HT1080 (cell line): ENCODE measurements around the gene FERMT3. TPM values are rescaled to one million over a fixed set of nuclear protein-coding genes. Genes with fewer than 3 reads are reported as not detected.

Source experiments
- DNase-seq: peaks from one replicate; pipeline ENCODE4 v3.0.0-alpha.2; 2015; ENCODE audit warnings: low read depth
- total RNA-seq: library from RNA; depleted of rRNA; stranded (reverse); fragments of >200 nt; shearing (Covaris generic); gene quantifications from 2 replicates; pipeline ENCODE4 v1.2.3, GENCODE V29; 2014

The FERMT3 gene
- total RNA-seq, 1 experiment from 2014 or later, result 2.0 TPM

DNA sequence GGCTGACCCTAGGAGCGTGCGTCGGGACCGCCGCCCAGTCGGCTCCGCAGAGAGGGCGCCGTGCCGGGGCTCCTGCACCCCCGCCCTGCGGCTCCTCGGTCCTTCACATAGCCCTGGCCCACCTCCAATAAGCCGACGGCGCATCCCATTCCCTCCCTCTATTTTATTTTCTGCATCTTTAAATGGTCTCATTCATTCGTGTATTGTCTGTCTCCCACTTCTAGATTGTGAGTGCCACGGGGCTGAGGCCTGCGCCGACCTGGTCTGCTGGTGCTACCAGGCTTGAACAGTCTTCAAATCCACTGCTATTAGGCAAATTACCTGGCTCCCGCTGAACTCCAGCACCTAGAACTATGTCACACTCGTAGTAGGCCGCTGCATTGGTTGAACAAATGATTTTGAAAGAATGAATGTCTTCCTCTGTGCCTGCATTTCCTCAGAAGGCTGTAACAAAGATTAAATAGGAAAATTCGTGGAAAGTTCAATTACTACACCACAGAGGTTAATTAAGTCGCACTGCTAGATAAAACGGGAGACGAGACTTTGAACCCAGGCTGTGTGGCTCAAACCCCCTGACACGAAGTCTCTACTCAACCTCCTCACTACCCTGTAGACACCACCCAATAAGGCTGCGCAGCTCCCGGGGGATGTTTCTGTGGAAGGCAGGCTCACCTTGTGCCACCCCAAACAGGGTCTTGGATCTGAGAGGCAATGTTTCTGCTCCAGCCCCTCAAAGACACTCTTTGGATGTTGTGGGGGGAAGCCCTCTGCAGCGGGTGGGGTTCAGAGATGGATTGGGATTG, 41.4 kb downstream of the FERMT3 start:
- DNase-seq, result no peak

DNA sequence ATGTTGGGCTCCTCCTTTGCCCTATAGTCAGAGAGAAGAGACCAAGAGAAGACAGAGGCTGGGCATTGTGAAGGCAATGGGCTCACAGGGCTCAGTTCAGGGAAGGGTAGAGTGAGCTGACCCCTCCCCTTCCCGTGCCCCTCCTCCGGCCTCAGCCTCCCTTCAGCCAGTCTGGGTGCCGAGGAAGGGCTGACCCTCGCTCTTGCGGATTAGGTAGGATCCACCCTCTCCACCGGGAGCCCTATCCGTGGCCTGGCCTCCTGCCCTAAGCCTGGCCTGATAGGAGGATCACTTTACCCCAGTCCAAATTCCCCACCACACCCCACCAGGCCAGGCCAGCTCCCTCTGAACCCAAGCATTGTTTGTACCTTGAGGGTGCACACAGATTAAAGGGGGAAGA, 42.1 kb downstream of the FERMT3 start:
- no peak for DNase-seq

DNA sequence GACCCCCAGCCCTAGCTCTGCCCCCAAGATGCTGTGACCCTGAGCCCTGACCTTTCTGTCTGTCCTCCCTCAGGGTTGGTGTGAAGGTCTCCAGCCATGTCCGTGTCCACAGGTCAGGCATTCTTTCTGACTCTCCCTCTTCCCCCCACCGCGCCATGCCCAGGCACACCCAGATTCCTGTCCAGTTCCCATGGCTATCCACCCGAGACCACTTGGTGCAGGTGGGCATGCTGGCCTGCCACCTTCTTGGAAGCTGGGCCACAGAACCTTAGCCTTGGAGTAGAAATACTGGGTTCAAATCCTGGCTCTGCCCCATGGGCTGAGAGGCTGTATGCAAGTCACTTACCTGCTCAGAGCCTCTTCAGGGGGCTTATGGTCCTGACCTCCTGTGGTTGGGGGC, 42.5 kb downstream of the FERMT3 start:
- no peak for DNase-seq

DNA sequence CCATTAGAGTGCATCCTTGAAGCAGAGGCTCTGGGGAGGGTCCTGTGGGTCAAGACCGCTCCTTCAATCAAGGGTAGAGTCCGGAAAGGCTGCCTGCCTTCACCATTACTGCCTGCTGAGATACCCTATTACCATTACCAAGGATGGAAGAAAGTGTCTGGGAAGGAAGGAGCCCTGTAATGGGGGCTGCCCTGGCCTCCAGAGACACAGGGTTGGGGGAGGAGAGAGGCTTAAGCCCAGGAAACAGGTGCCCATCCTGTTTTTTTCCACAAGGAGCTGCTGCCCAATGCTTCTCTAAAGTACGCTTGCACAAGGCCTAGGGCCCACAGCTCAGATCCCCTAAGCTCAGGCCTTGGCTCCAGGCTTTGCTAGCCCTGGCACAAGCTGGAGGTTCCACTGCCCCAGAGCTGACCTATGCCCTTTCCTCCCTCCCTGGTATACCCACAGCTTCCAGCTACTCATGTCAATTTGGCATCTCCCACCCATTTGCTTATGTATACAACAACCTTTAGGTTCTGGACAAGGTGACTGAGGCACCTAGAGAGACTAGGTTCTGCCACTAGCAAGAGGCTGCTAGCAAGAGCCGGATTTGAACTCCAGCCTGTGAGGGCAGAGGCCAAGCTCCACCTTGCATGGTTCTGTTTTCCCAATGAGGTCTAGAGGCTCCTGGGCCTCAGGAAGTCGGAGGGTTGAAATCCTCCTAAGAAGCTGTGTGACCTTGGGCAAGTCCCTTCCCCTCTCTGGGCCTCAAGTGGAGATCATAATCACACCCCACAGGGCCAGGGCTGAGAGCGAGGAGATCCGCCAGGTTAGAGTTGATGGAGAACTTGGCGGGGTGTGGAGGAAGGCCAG, 43.3 kb downstream of the FERMT3 start:
- DNase-seq, result no peak

DNA sequence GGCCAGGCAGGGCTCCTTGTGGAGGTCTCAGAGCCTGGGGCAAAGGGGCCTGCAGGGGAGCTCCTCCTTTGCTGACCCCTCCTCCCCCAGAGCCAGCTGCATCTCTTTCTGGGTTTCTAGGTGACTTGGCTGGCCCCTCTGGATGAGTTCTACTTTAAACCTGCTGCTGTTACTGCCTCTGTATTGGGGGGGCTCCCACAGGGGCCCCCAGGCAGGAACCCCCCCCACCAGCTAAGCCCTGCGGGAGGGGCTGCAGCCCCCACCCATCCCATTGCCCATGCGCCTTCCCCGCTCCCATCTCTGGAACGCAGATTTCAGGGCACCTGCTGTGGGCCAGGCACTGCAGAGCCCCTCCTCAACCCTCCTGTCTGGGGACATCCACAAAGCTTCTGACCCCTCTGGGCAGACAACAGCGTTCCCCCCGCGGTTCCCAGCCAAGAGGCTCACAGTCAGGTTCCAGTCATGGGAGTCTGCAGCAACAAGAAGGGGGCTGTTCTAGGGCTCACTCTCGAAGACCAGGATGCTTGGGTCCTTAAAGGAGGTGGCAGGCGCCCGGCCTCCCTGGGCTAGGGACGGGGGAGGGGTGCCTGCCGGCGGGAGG, 44.0 kb downstream of the FERMT3 start:
- DNase-seq, result no peak

DNA sequence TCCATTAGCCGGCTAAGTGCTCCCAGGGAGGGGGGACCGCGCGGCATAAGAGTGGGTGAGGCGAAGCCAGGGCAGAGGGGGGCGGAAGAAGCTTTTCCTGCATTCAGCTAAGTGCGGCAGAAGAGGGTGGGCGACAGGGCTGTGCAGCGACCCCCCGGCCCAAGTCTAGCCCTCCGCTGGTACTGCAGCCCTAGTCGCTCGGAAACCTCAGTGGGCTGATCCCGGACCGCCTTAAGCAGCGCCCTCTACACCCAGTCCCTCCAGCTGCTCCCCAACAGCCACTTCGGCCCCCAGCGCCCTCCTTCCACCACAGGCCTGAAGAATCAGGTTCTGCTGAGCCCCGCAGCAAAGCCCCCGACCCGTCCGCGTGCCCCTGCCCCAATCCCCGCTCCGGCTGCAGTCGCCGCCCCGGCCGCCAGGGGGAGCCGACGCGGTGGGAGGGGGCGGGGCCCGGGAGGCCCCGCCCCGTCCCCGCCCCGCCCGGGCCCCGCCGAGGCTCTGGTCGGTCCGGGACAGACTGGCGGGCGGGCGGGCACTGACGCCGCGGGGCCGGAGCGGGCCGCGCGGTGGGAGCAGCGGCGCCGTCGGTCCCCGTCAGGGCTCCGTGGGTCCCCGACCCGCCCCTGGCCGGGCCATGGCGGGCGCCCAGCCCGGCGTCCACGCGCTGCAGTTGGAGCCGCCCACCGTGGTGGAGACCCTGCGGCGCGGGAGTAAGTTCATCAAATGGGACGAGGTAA, 44.7 kb downstream of the FERMT3 start, which contains the start of gene PLCB3:
TSS of gene PLCB3 (plus strand) at position 515 of the 737 bp plus-strand sequence. CDS start at position 635, 120 bp downstream.
- DNase-seq, result peak; percentile 23

DNA sequence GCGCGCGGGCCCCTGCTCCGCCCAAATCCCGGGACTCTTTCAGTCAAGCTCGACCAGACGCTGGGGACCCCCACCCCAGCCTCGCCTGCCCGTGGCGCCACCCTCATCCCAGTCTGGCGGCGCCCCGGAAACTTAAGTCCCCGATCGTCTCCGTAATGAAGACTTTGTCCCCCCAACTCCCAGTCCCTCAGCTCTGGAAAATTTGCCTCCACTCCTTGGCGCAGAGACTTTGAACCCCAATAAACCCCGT, 45.2 kb downstream of the FERMT3 start:
- DNase-seq, result peak; percentile 6

DNA sequence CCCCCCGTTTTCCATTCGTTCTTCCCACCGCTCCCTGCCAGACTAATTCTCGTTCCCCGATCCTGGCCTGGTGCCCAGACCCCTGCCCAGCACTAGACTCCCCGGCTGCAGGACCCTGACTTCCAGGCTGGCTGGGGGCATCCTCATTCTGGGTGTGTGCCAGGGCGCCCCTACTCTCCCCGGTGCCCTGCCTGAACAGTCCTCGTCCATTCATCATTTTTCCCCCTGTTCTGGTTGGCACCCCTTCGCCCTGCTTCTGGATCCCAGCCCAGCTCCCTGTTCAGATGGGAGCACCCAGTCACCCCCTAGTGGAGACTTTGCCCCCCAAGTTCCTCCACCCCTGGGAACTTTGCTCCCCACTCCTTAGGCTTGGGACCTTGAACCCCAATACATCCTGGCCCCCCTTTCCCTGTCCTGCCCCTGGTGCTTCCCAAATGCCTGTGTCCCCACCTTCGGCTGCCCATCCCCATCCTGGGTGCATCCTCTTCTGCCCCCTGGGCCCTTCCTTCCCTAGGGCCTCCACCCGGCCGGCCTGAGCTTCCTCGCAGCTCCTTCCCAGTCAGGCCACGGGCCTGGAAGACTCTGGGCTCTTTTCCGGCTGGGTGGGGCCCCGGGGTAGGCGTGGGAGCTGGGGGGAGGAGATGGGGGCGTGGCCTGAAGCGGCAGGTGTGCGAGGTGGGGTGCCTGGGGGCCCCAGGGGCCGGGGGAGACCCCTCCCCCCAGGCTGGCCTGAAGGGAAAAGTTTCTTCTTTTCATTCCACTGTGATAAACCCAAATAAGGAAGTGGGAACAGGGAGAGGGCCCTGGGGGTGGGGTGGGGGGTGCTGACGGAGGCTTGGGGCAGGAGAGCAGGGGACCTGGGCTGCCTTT, 45.7 kb downstream of the FERMT3 start:
- DNase-seq, result peak; percentile 22

DNA sequence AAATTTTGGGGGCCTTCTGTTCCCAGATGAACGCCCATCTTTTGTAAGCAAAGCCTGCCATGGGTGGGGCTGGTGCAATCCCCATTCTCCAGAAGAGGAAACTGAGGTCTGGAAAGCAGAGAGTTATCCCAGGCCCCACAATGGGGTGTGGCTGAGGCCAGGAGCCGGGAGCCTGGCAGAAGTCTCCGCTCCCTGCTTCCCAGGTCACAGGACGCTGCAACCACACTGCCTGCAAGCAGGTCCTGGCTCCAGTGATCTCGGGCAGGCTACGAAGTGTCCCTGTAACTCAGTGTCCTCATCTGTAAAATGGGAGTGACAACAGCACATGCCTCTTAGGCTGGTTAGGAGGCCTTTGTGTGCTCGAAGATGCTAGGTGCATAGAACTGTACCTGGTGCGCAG, 46.5 kb downstream of the FERMT3 start:
- DNase-seq, result no peak

DNA sequence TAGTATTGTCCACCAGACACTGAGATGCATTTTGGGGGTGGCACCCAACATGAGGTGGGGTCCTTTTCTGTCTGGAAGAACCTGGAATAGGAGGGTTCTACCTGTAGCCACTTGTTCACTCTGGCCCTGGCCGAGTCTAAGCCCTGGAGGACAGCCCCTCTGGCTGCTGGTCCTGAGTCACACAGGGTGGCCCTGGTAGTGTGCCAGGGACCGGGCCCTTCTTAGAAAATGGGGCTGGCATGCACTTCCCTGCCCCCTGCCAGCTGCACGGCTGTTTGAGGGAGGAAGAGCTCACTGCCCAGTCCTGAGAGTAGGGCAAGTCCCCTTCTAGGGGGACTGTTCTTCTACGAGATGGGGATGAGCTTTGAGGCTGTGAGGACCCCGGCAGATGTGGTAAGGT, 47.0 kb downstream of the FERMT3 start:
- DNase-seq, result no peak

DNA sequence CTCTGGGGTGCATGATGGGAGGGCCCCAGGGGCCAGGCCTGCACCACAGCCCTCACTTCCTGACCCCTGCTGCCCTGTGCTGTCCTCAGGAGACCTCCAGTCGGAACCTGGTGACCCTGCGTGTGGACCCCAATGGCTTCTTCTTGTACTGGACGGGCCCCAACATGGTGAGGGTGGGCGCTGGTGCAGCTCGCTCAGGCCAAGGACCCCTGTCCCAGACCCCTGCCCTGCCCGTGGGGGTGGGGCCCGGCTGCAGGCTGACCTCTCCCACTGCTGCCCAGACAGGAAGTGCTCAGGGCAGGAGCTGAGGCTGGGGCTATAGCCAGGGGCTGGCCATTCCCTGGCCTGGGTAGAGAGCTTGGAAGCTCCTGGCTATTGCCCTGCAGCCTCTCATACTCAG, 47.8 kb downstream of the FERMT3 start:
- DNase-seq, result no peak

DNA sequence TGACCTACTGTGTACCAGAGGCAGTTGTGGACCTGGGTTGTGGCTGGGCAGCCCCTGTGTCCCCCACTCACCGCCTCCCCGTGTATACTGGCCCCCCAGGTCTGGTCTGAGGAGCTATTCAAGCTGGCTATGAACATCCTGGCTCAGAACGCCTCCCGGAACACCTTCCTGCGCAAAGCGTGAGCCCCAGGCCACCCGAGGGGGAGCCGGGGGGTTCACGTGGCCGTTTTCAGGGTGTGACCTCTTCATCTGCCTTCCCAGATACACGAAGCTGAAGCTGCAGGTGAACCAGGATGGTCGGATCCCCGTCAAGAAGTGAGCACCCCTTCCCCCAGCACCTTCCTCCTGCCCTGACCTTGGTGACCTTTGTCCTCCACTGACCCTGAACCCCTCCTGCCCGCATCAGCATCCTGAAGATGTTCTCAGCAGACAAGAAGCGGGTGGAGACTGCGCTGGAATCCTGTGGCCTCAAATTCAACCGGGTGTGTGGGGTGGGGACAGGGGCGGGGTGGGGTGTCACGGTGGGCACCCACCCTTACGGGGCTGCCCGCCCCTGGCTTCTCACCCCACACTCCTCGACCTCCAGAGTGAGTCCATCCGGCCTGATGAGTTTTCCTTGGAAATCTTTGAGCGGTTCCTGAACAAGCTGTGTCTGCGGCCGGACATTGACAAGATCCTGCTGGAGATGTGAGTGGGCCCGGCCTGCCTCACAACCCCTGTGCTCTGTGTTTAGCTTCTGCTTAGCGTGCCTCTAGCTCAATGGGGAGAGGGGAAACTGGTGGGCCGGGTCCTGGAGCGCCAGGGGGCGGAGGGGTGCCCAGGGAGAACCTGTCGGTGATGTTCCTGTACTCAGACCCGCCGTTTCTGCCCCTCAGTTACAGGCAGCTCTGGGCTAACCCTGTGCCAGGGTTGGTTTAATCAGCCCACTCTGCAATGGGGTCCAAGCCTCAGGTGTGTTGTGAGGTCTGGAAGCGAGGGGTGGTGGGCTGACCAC, 48.9 kb downstream of the FERMT3 start:
- no peak for DNase-seq

DNA sequence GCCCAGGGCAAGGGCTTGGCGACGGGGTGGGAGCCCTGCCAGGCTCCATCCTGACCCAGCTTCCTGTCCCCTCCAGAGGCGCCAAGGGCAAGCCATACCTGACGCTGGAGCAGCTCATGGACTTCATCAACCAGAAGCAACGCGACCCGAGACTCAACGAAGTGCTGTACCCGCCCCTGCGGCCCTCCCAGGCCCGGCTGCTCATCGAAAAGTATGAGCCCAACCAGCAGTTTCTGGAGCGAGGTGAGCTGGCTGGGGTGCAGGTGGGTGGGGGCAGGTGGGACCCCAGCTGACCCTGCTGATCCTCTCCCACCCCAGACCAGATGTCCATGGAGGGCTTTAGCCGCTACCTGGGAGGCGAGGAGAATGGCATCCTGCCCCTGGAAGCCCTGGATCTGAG, 49.8 kb downstream of the FERMT3 start:
- DNase-seq, result no peak

DNA sequence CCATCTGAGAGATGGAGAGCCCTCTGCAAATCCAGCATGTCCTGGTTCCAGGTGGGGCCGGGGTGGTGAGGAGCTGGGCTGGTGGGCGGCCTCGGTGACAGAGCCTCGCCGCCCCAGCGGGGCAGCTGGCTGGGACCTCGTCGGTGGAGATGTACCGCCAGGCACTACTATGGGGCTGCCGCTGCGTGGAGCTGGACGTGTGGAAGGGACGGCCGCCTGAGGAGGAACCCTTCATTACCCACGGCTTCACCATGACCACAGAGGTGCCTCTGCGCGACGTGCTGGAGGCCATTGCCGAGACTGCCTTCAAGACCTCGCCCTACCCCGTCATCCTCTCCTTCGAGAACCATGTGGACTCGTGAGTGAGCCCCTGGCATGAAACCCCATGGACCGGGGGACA, 51.8 kb downstream of the FERMT3 start:
- DNase-seq, result no peak

DNA sequence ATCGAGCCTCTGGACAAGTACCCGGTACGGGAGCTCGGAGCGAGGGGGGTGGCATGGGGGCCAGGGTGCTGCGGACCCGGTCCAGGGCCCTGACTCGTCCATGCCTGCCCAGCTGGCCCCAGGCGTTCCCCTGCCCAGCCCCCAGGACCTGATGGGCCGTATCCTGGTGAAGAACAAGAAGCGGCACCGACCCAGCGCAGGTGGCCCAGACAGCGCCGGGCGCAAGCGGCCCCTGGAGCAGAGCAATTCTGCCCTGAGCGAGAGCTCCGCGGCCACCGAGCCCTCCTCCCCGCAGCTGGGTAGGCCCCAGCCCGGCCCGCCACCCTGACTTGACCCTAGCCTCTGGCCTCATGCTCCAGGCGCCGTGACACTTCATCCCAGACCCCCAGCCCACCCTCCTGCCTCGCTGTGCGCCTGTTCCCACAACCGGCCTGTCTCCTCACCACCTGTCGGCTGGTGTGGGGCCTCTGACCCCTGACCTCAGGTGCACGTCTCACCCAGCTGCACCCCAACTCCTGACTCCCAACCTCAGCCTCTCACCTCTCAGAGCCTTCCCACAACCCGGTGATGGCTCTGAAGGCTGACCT, 52.5 kb downstream of the FERMT3 start:
- no peak for DNase-seq

DNA sequence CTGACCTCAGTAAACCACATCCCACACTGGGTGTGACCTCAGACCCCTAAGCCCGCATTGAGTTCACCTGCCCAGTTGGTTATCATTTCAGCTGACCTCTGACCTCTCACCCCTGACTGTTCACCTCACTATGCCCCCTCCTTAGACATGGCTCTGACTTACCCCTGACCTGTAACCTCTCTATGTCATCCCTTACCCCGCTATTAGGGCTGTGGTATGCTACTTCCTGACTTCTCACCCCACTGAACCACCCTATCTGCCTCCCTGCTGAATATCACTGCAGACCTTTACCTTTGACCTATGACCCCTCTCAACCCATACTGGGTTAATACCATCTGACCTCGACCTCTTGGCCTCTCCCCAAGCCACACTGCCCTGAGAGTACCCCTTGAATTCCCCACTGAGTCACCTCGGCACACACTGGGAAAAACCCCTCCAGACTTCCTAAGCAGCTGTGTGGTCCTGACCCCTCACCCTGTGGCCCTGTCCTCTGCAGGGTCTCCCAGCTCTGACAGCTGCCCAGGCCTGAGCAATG, 53.1 kb downstream of the FERMT3 start:
- no peak for DNase-seq

DNA sequence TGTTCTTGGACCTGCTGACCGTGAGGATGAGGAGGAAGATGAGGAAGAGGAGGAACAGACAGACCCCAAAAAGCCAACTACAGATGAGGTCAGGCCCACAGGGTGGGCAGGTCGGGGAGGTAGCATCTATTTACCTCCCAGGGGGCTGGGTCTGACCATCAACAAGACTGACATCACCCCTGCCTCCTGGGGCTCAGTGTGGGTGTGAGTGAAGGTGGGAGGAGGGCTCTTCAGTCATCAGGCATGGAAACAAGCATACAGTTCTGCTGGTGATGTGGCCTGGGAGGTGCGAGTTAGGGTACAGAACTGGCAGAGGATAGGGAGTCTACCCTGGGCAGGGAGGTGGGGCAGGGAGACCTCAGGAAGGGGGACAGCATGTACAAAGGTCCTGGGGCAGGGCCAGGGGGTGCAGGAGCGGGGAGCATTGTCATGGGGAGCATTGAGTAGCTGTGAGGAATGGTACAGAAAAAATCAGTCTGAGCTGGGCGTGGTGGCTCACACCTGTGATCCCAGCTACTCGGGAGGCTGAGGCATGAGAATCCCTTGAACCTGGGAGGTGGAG, 53.7 kb downstream of the FERMT3 start:
- DNase-seq, result no peak

DNA sequence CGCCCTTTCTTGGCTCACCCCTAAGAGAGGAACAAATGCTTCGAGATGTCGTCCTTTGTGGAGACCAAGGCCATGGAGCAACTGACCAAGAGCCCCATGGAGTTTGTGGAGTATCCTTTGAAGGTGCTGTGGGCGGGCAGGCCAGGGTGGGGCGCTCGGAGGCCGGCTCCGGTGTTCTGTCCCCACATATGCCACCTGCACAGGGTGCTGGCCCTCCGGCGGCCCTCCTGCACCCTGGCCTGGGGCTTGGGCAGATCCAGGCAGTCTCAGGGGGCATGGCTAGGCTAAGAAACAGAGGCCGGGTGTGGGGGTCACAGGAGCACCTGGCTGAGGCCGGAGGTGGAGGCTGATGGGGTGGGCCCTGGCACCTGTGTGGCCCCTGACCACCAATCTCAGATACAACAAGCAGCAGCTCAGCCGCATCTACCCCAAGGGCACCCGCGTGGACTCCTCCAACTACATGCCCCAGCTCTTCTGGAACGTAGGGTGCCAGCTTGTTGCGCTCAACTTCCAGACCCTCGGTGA, 55.1 kb downstream of the FERMT3 start:
- DNase-seq, result no peak
